Measurements from ENCODE around the gene GAP43.

GRCh38 chr3:115638991-115639390, 15.7 kb downstream of the GAP43 start:
- TF ChIP-seq CTCF (conservative IDR thresholded peaks at IDR 0.05 in 1 of 2, IDR thresholded peaks at IDR 0.05 in 1 of 2; ENCODE audit: low read depth in 1 of 2, low read length in 2 of 2): no peak
- no peak for TF ChIP-seq EZH2 (IDR thresholded peaks at IDR 0.05; ENCODE audit: low read length, missing control alignments)

Data from fibroblast of lung (primary cell).